ENCODE data around the gene CCDC34.

Gene CCDC34

GRCh38 chr11:27362749-27363575 lies at the start of gene CCDC34:
CCDC34 (minus strand) TSS chr11:27363215; CDS start chr11:27363194, 21 bp downstream.
- DNase-seq = peak; percentile 96 to 99 (median 97)

GRCh38 chr11:27412192-27412691 lies 49.2 kb upstream of the CCDC34 start:
- DNase-seq = no peak

GRCh38 chr11:27411328-27411727 lies 48.3 kb upstream of the CCDC34 start:
- DNase-seq = no peak

GRCh38 chr11:27410272-27410671 lies 47.3 kb upstream of the CCDC34 start:
- DNase-seq = no peak

GRCh38 chr11:27409742-27410141 lies 46.7 kb upstream of the CCDC34 start:
- peak in 1 of 3 donors; percentile 1 for DNase-seq

- no peak for DNase-seq
Measured at GRCh38 chr11:27409049-27409448, 46.0 kb upstream of the CCDC34 start.

- no peak for DNase-seq
Measured at GRCh38 chr11:27408246-27408800, 45.3 kb upstream of the CCDC34 start.

GRCh38 chr11:27406498-27407354 lies 43.7 kb upstream of the CCDC34 start:
- DNase-seq = no peak

GRCh38 chr11:27405134-27405533 lies 42.1 kb upstream of the CCDC34 start:
- no peak for DNase-seq

- DNase-seq = peak in 1 of 3 donors; percentile 0
Measured at GRCh38 chr11:27404427-27404826, 41.4 kb upstream of the CCDC34 start.

GRCh38 chr11:27403195-27403594 lies 40.2 kb upstream of the CCDC34 start:
- DNase-seq = no peak

- no peak for DNase-seq
Measured at GRCh38 chr11:27402450-27402849, 39.4 kb upstream of the CCDC34 start.

- DNase-seq = no peak
Measured at GRCh38 chr11:27401833-27402316, 38.9 kb upstream of the CCDC34 start.

GRCh38 chr11:27401280-27401832 lies 38.3 kb upstream of the CCDC34 start:
- no peak for DNase-seq

- DNase-seq = no peak
Measured at GRCh38 chr11:27398400-27398770, 35.4 kb upstream of the CCDC34 start.

GRCh38 chr11:27397624-27398399 lies 34.8 kb upstream of the CCDC34 start:
- DNase-seq = no peak

- no peak for DNase-seq
Measured at GRCh38 chr11:27396259-27396839, 33.3 kb upstream of the CCDC34 start.

- DNase-seq = no peak
Measured at GRCh38 chr11:27395556-27396258, 32.7 kb upstream of the CCDC34 start.

GRCh38 chr11:27394781-27395228 lies 31.8 kb upstream of the CCDC34 start:
- DNase-seq = no peak

GRCh38 chr11:27392278-27393114 lies 29.5 kb upstream of the CCDC34 start:
- DNase-seq = no peak
